Aorta (tissue), 5 donors: ENCODE measurements around the gene PRSS8. TPM values are rescaled to one million over a fixed set of nuclear protein-coding genes. Genes with fewer than 3 reads are reported as not detected.

Source experiments
- ATAC-seq: fragments of 200-7000 bp; cut with Tn5 transposase; one replicate; pipeline ENCODE4 v1.9.1; 2022; ENCODE audit warnings: moderate library complexity; ENCODE audit not compliant: low FRiP score
- DNase-seq, 2 donors: peaks; one replicate each; pipeline ENCODE4 v3.0.0-alpha.2; 2020
- H3K27ac ChIP-seq, 2 donors: one replicate each; pipeline ENCODE4 v1.5.1; 2013; ENCODE audit warnings: low read length in 2 of 2, mild to moderate bottlenecking in 2 of 2, moderate library complexity in 2 of 2, control low read depth in 1 of 2, inconsistent platforms in 1 of 2, low read depth in 1 of 2
- H3K27me3 ChIP-seq, 2 donors: one replicate each; pipeline ENCODE4 v1.6.1; 2013; ENCODE audit warnings: control low read depth in 1 of 2, low read length in 1 of 2, mild to moderate bottlenecking in 1 of 2, moderate library complexity in 1 of 2; ENCODE audit not compliant: insufficient read depth in 2 of 2, control insufficient read depth in 1 of 2
- H3K36me3 ChIP-seq, 2 donors: one replicate each; pipeline ENCODE4 v1.6.1; 2013; ENCODE audit warnings: control low read depth in 1 of 2, low read length in 1 of 2, mild to moderate bottlenecking in 1 of 2; ENCODE audit not compliant: insufficient read depth in 2 of 2, control insufficient read depth in 1 of 2
- H3K4me1 ChIP-seq, 2 donors: one replicate each; pipeline ENCODE4 v1.6.1; 2013; ENCODE audit warnings: low read length in 2 of 2, control low read depth in 1 of 2, mild to moderate bottlenecking in 1 of 2, moderate library complexity in 1 of 2; ENCODE audit not compliant: insufficient read depth in 2 of 2, control insufficient read depth in 1 of 2
- H3K4me3 ChIP-seq, 2 donors: one replicate each; pipeline ENCODE4 v1.5.1; 2013; ENCODE audit warnings: low read length in 2 of 2, control low read depth in 1 of 2, mild to moderate bottlenecking in 1 of 2
- H3K9me3 ChIP-seq: one replicate; pipeline ENCODE4 v1.6.1; 2013; ENCODE audit warnings: mild to moderate bottlenecking, low read length; ENCODE audit not compliant: control insufficient read depth
- WGBS, 2 donors: extraction: QIAGEN DNeasy Blood & Tissue Kit; methylation state at CpG; one replicate each; pipeline ENCODE4 v1.1.7; 2013; 5-methylcytosine and 5-hydroxymethylcytosine counted together
- intact Hi-C, 2 donors: fragments of 100-400 bp; cut with DNase I; formaldehyde crosslinking; loops; one replicate each; pipeline versions ENCODE4 v1.14.2 to v1.15.0; 2022
- long read RNA-seq, 2 donors: library from polyadenylated mRNA; unstranded; transcript quantifications; one replicate each; pipeline ENCODE4 v2.0.0, GENCODE V29; 2020 to 2021
- polyA plus RNA-seq, 2 donors: library from polyadenylated mRNA; stranded (reverse); fragments of 200-250 nt; gene quantifications; one replicate each; pipeline ENCODE4 v1.2.3, GENCODE V29; 2013
- total RNA-seq, 2 donors: library from RNA; stranded (reverse); fragmentation: NEBNext Ultra II Directional; extraction: Animal tissue kit (Norgen Biotek cat#: 25700); gene quantifications; one replicate each; pipeline ENCODE4 v1.2.1, GENCODE V29; 2021
- donor health status: healthy with polysubstance abuse.
- donor health status: Bipolar disorder and iron deficiency.
- donor health status: DM: no; HTN: no; CAD: no.
- donor health status: DM: no; HTN: no; CAD: no.
- donor health status: DM: yes; HTN: yes; CAD: no.

PRSS8 gene
- total RNA-seq (not detected), polyA plus RNA-seq (10 to 100 TPM in 1 of 2 donors, under 1 TPM in 1; 0.77 to 11.9 TPM)
- long read RNA-seq, donor 1 = 0 reads
- long read RNA-seq, donor 2 = 0 reads

GRCh38 chr16:31135535-31136286, at the start of gene PRSS8:
Gene PRSS8 (minus strand): TSS chr16:31135727. CDS start chr16:31135498, 229 bp downstream.
- Histone ChIP-seq H3K4me3 (no peak within 1 kb of the TSS), H3K27ac (no peak within 1 kb of the TSS)

GRCh38 chr16:31184888-31185287, 49.4 kb upstream of the PRSS8 start:
- intact Hi-C loops = loop anchor here (5.0 to 10.0 kb wide), 2 partner anchors 260 to 682 kb away; partner anchors contain the start of gene ZNF843 (in 2 of the 2)
- ATAC-seq = no peak

More at GRCh38 chr16:31135535-31136286, at the start of gene PRSS8:
- intact Hi-C loops = no loop called here
- Histone ChIP-seq H3K4me1 (no peaks in the 10 kb centered on the region), H3K9me3 (no peaks in the 10 kb centered on the region), H3K27me3 (no peaks in the 10 kb centered on the region), H3K36me3 (peaks cover 0 to 5% of the 10 kb centered on the region in 2 donors)
- ATAC-seq = no peak
- 61% methylated on average over 21 to 22 of the region's 22 CpGs for WGBS, 2 donors
- no peak for DNase-seq

GRCh38 chr16:31183432-31184428, 48.2 kb upstream of the PRSS8 start:
- Histone ChIP-seq H3K4me3 (no peak overlapping the region), H3K4me1 (peaks cover 0 to 5% of the 10 kb centered on the region in 2 donors), H3K9me3 (no peaks in the 10 kb centered on the region), H3K27me3 (peaks cover 0 to 2% of the 10 kb centered on the region in 2 donors), H3K36me3 (peaks cover 10% of the 10 kb centered on the region in 2 donors), H3K27ac (no peak overlapping the region)
- DNase-seq (no peak), ATAC-seq (no peak)
- 49 to 51% methylated on average over 10 of the region's 10 CpGs for WGBS, 2 donors
- intact Hi-C loops = loop anchor here (5.0 to 10.0 kb wide), 2 partner anchors 261 to 684 kb away; partner anchors contain the start of gene ZNF843 (in 2 of the 2)

More at GRCh38 chr16:31184888-31185287, 49.4 kb upstream of the PRSS8 start:
- Histone ChIP-seq H3K4me1 (peaks cover 0 to 5% of the 10 kb centered on the region in 2 donors), H3K36me3 (peaks cover 12 to 13% of the 10 kb centered on the region in 2 donors), H3K4me3 (no peak overlapping the region), H3K27ac (no peak overlapping the region), H3K9me3 (no peaks in the 10 kb centered on the region), H3K27me3 (peaks cover 0 to 2% of the 10 kb centered on the region in 2 donors)
- 92 to 94% methylated on average over 14 of the region's 14 CpGs for WGBS, 2 donors
- no peak for DNase-seq

- Histone ChIP-seq H3K9me3 (no peaks in the 10 kb centered on the region), H3K4me3 (no peak overlapping the region), H3K36me3 (peaks cover 10% of the 10 kb centered on the region in 2 donors), H3K27ac (no peak overlapping the region), H3K27me3 (peaks cover 0 to 2% of the 10 kb centered on the region in 2 donors), H3K4me1 (peaks cover 0 to 5% of the 10 kb centered on the region in 2 donors)
- ATAC-seq (no peak), DNase-seq (no peak)
- intact Hi-C loops = loop anchor here (5.0 to 10.0 kb wide), 2 partner anchors 262 to 685 kb away; partner anchors contain the start of gene ZNF843 (in 2 of the 2)
- 11 to 20% methylated on average over 7 of the region's 7 CpGs for WGBS, 2 donors
Observed at GRCh38 chr16:31182391-31182790, 46.9 kb upstream of the PRSS8 start.

GRCh38 chr16:31181102-31181830, 45.7 kb upstream of the PRSS8 start:
- Histone ChIP-seq H3K4me1 (peaks cover 0 to 5% of the 10 kb centered on the region in 2 donors), H3K27ac (no peak overlapping the region), H3K27me3 (peaks cover 0 to 2% of the 10 kb centered on the region in 2 donors), H3K4me3 (peak overlapping the region; percentile 45 to 85), H3K9me3 (no peaks in the 10 kb centered on the region), H3K36me3 (peaks cover 7 to 8% of the 10 kb centered on the region in 2 donors)
- intact Hi-C loops = loop anchor here (5.0 to 10.0 kb wide), 2 partner anchors 264 to 686 kb away; partner anchors contain the start of gene ZNF843 (in 2 of the 2)
- DNase-seq (peak; percentile 62 to 82), ATAC-seq (no peak)
- WGBS, 2 donors = 6% methylated on average over 31 of the region's 31 CpGs

- Histone ChIP-seq H3K36me3 (peaks cover 2 to 7% of the 10 kb centered on the region in 2 donors), H3K27ac (peak within 1 kb of the TSS in 1 of 2 donors; percentile 76), H3K4me3 (peak within 1 kb of the TSS; percentile 45 to 85), H3K4me1 (peaks cover 0 to 5% of the 10 kb centered on the region in 2 donors), H3K27me3 (peaks cover 0 to 2% of the 10 kb centered on the region in 2 donors), H3K9me3 (no peaks in the 10 kb centered on the region)
- intact Hi-C loops = loop anchor here (1.0 to 10.0 kb wide), 3 partner anchors 38 to 687 kb away; partner anchors contain the start of gene ZNF843 (in 2 of the 2)
- peak; percentile 98 for ATAC-seq
- WGBS, 2 donors = 0% methylated on average over 59 to 69 of the region's 69 CpGs
- DNase-seq = peak; percentile 94 to 97
Observed at GRCh38 chr16:31179747-31180459, 44.4 kb upstream of the PRSS8 start, which contains the start of gene FUS. Gene FUS (plus strand): TSS chr16:31180139. CDS start chr16:31180215, 76 bp downstream.

GRCh38 chr16:31179219-31179746, 43.8 kb upstream of the PRSS8 start:
- H3K4me1 ChIP-seq = peaks cover 0 to 5% of the 10 kb centered on the region in 2 donors
- peaks cover 0 to 5% of the 10 kb centered on the region in 2 donors for H3K36me3 ChIP-seq
- peak overlapping the region in 1 of 2 donors; percentile 58 for H3K27ac ChIP-seq
- peak overlapping the region; percentile 4 to 85 for H3K4me3 ChIP-seq
- intact Hi-C loops = no loop called here
- H3K27me3 ChIP-seq = peaks cover 0 to 2% of the 10 kb centered on the region in 2 donors
- DNase-seq = peak in 1 of 2 donors; percentile 68
- no peaks in the 10 kb centered on the region for H3K9me3 ChIP-seq
- WGBS, 2 donors = 3% methylated on average over 27 of the region's 27 CpGs
- peak; percentile 0 for ATAC-seq
